Colon (tissue), 2 donors: ENCODE measurements around the gene DYNC1I1.

Experiments used
- FAIRE-seq: peaks from 2 replicates; lab custom pipeline; 2012; peaks lifted over from hg19 to GRCh38; lab: Jason Lieb, UNC
- donor health status: control.
- donor health status: control.

The DYNC1I1 gene

DNA sequence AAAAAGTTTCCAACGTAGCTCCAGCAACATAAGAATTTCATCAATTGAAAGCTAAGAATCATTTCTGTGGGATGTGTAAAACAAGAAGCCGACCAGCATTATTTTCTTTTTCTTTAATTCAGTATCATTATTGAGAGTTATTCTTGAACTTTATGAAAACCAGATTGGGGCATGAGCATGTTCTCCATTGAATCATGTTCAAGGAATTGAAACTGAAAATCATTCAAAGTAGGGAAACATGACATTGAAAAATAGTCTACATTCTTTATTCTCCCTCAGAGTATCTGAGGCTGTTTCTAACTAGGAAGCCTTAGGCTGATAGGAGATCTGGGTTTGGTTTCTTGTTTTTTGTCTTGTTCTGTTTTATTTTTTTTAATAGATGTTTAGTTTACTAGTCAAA lies 253.7 kb downstream of the DYNC1I1 start:
- no peak for FAIRE-seq

- FAIRE-seq = no peak
Measured at GRCh38 chr7:96026611-96027010, 254.3 kb downstream of the DYNC1I1 start.

- FAIRE-seq = no peak
Measured at GRCh38 chr7:96028729-96029128, 256.4 kb downstream of the DYNC1I1 start.

DNA sequence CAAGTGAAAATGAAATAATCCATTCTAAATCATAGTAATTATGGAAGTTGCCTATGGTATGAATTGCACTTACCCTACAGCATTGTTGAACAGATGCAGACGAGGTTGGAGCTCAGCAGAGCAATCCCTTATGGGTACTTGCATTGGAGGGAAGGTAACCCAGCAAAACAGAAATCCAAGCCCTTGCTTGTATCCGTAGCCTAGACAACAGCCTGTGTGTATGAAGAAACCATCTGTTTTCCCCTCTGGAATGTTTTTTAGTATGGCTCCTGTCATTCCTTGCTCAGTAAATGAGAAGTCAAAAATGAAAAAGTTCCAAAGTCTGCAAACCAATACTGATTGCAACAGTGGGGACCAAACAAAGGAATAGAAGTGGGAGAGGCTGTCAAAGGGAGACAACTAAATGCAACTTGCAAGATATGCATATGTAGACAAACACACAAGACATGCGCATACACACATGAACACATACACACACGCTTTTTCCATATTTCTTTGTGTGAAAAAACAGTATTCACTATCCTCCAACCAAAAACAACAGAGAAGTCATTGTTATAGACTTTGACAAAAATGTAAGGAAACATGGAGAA lies 260.8 kb downstream of the DYNC1I1 start:
- FAIRE-seq = no peak

- no peak for FAIRE-seq
Measured at GRCh38 chr7:96034940-96035727, 262.8 kb downstream of the DYNC1I1 start.

GRCh38 chr7:96040250-96040772 lies 268.0 kb downstream of the DYNC1I1 start:
- no peak for FAIRE-seq

GRCh38 chr7:96041171-96041570 lies 268.8 kb downstream of the DYNC1I1 start:
- FAIRE-seq = no peak

- no peak for FAIRE-seq
Measured at GRCh38 chr7:96045181-96045580, 272.8 kb downstream of the DYNC1I1 start.

DNA sequence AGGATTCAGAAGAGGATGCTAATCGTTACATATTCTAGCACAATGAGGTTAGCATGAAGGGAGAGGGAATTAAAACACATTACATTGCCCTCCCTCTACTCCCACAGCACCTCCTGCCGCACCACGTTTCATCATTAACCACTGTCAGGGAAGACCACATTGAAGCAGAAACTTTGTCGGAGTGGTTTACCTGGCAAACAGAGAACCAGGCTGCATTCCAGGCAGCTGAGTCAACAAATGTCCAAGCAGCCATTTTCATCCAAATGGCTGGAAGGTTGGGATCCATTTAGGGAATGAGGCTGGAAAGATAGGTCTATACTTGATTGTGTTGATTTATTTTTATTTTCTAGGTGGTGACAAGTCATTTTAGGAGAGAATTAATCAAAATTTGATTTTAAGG lies 273.6 kb downstream of the DYNC1I1 start:
- no peak for FAIRE-seq

DNA sequence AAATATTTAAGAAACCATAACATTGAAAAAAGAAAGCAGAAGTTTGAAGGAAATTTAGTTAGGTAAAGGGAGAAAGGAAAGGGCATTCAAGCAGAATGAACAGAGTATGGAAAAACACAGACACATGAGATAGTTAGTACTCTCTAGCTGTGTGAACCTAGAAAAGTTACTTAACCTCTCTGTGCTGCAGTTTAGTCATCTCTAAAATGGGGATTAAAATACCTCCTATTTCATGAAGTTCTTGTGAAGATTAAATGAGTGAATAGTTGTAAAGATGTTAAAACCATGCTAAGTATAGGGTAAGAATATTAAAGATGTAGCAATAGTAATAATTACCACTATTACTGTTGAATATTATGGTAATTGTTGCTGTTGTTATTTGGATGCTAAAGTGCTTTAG lies 279.9 kb downstream of the DYNC1I1 start:
- FAIRE-seq = no peak

DNA sequence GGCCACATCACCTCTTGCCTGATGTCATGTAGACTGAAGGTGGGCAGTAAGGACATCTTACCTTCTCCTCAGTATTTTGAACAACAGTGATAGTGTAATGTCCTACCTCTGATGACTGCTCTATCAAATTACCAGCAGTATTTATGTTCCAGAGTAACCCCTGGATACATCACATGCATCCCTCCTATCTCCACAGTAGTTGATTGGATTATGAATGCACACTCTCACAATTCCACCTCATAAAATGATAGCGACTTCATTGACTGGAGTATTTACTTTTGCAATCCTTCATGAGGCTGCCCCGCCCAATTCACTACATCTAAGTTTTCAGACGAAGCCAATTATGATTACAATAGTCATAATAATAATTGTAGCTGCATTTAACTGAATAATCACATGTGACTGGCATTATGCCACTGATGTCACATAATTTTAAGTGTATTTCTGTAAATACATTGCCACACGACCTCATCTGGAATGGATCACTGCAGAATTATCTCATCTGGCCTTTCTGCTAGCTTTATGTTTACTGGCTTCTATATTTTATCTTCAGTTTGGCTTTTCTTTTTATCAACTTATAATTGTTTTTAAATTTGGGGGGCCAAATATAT lies 280.6 kb downstream of the DYNC1I1 start:
- no peak for FAIRE-seq

DNA sequence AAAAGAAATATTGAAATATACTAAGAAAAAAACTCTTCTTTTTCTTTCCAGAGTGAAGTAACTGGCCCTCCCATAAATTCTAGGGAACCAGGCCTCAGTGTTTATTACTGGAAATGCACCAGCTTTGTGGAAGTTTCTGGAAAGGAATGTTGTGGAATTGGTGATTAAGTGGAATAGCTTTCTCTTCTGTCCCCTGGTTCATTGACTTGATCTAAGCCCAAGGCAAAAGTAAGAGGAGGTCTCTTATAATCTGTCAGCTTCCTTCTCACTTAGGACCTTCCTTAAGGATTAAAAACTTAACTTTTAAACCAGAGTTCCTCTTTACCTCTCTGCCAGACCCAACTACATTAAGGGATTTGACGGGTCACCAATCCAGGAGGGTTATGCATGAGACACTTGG lies 283.4 kb downstream of the DYNC1I1 start:
- FAIRE-seq = no peak

DNA sequence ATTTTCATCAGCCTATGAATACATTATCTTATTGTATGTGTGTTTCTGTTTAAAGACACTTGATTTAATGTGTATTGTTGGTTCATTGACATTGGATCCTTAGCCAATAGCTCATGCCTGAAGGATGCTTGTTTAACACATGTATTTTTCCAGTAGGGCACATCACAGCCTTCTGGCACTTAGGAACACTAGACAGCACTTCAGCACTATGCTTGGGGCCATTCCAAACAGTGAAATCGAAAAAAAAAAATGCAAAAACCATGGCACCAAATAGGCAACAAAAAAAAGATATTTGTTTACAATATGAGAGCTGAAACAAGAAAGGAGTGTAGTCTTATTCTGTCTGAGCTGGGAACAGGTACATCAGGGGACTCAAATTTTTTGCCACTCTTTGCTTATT lies 286.7 kb downstream of the DYNC1I1 start:
- no peak for FAIRE-seq

GRCh38 chr7:96061009-96061408 lies 288.7 kb downstream of the DYNC1I1 start:
- no peak for FAIRE-seq

DNA sequence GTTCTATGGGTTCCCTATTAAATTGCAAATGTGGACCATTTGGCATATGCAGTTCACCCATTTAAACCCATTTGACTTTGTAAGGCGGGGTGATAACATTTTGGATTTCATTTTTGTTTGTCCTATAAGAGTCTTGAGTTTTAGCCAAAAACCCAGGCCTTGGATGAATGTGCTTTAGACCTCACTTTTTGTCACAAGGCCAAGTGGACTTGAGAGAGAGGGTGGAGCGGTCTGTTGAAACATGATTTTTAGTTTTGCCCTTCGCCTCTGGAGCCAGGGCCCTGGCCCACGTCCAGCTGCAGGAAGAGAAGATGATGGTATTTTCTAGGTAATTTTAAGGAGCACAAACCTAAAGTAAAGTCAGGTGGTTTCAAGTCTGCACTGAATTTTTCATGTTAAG lies 289.5 kb downstream of the DYNC1I1 start:
- FAIRE-seq = no peak

DNA sequence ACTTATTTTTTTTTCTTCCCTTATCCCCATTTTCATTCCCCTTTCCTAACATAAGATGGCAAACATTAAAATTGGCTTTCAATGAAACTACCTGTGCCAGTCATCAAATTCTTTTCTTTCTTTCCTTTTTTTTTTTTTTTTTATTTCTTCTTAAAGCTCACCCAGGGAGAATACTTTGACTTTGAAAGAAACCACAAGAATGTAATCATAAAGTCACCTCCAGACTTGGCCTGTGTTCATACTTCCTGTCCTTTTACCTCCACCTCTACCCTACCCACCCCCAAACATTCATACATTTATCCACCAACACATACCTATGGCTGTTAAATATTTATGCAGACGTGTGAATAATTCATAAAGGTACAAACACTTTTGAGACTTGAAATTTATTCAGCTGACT lies 295.0 kb downstream of the DYNC1I1 start:
- no peak for FAIRE-seq

DNA sequence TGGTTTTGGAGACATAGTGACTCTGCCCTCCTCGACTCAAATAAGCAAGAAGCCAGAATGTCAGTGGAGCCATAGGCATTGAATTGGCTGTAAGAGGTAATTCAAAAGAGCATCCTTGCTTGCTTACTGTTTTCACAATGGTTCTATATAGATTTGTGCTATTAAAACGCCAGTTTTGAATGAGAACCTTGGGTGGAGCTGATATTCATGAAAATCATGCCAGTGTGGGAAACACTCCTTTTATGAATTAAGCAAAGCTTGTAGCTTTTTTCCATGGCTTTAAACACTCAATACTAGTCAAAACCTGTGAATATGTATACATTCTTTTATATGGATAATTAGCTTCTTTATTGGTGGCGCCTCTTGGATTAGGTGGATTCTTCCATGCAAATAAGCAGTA lies 297.0 kb downstream of the DYNC1I1 start:
- no peak for FAIRE-seq

- FAIRE-seq = no peak
Measured at GRCh38 chr7:96074871-96075270, 302.5 kb downstream of the DYNC1I1 start.

GRCh38 chr7:96075510-96076349 lies 303.4 kb downstream of the DYNC1I1 start:
- no peak for FAIRE-seq

GRCh38 chr7:96076350-96076707 lies 304.0 kb downstream of the DYNC1I1 start:
- FAIRE-seq = no peak

- no peak for FAIRE-seq
Measured at GRCh38 chr7:96080027-96080426, 307.7 kb downstream of the DYNC1I1 start.

GRCh38 chr7:96084881-96085553 lies 312.7 kb downstream of the DYNC1I1 start:
- FAIRE-seq = no peak
